Nephron progenitor cell (in vitro differentiated cells): ENCODE measurements around the gene AOC3.

Experiments used
- DNase-seq: peaks from one replicate; pipeline ENCODE4 v3.0.0; 2021
- H3K27ac Mint-ChIP-seq: 2 replicates; pipeline ENCODE4 v1.8.0; 2021; ENCODE audit warnings: mild to moderate bottlenecking, moderate library complexity, mixed read lengths
- H3K27me3 Mint-ChIP-seq: 2 replicates; pipeline ENCODE4 v1.8.0; 2021; ENCODE audit warnings: mild to moderate bottlenecking, low read depth, mixed read lengths; ENCODE audit not compliant: poor library complexity
- H3K36me3 Mint-ChIP-seq: 2 replicates; pipeline ENCODE4 v1.8.0; 2021; ENCODE audit warnings: low read depth, mixed read lengths
- H3K4me1 Mint-ChIP-seq: 2 replicates; pipeline ENCODE4 v1.8.0; 2021; ENCODE audit warnings: mixed read lengths
- H3K4me3 Mint-ChIP-seq: 2 replicates; pipeline ENCODE4 v1.8.0; 2021; ENCODE audit warnings: mild to moderate bottlenecking, moderate library complexity, mixed read lengths
- H3K9me3 Mint-ChIP-seq: 2 replicates; pipeline ENCODE4 v1.8.0; 2021; ENCODE audit warnings: mild to moderate bottlenecking, moderate library complexity, mixed read lengths
- CTCF ChIP-seq: fragments of 200-600 bp; sonication (generic); IDR thresholded peaks from 2 replicates; pipeline ENCODE4 v1.5.0; 2021; ENCODE audit warnings: antibody characterized with exemption

Gene AOC3

GRCh38 chr17:42841975-42842685 is 8.9 kb upstream of the AOC3 start:
- no peaks in the 10 kb centered on the region for H3K4me1 Mint-ChIP-seq
- no peak for TF ChIP-seq CTCF
- DNase-seq, result no peak
- peaks cover 41% of the 10 kb centered on the region for H3K36me3 Mint-ChIP-seq
- H3K4me3 Mint-ChIP-seq, result no peak overlapping the region
- H3K27me3 Mint-ChIP-seq, result no peaks in the 10 kb centered on the region
- no peaks in the 10 kb centered on the region for H3K9me3 Mint-ChIP-seq
- H3K27ac Mint-ChIP-seq, result no peak overlapping the region

GRCh38 chr17:42843358-42843934 is 7.6 kb upstream of the AOC3 start:
- H3K36me3 Mint-ChIP-seq, result peaks cover 33% of the 10 kb centered on the region
- DNase-seq, result peak; percentile 40
- no peak overlapping the region for H3K4me3 Mint-ChIP-seq
- no peaks in the 10 kb centered on the region for H3K9me3 Mint-ChIP-seq
- peak overlapping the region; percentile 13 for H3K27ac Mint-ChIP-seq
- H3K4me1 Mint-ChIP-seq, result no peaks in the 10 kb centered on the region
- peak; percentile 96 for TF ChIP-seq CTCF
- H3K27me3 Mint-ChIP-seq, result no peaks in the 10 kb centered on the region

- Mint-ChIP-seq H3K4me3 (no peak within 1 kb of the TSS), H3K9me3 (no peaks in the 10 kb centered on the region), H3K4me1 (peaks cover 2% of the 10 kb centered on the region), H3K27me3 (no peaks in the 10 kb centered on the region), H3K36me3 (peaks cover 25% of the 10 kb centered on the region), H3K27ac (peak within 1 kb of the TSS; percentile 57)
- DNase-seq, result no peak
- no peak for TF ChIP-seq CTCF
Observed at GRCh38 chr17:42844271-42844670, 6.7 kb upstream of the AOC3 start, which contains the start of gene AOC2. AOC2 (plus strand) TSS chr17:42844580; CDS start chr17:42844627, 47 bp downstream.

GRCh38 chr17:42844761-42845555 is 6.0 kb upstream of the AOC3 start:
- no peaks in the 10 kb centered on the region for H3K27me3 Mint-ChIP-seq
- peaks cover 9% of the 10 kb centered on the region for H3K4me1 Mint-ChIP-seq
- peaks cover 21% of the 10 kb centered on the region for H3K36me3 Mint-ChIP-seq
- DNase-seq, result no peak
- no peak overlapping the region for H3K4me3 Mint-ChIP-seq
- no peaks in the 10 kb centered on the region for H3K9me3 Mint-ChIP-seq
- H3K27ac Mint-ChIP-seq, result peak overlapping the region; percentile 57
- no peak for TF ChIP-seq CTCF

GRCh38 chr17:42845556-42845917 is 5.5 kb upstream of the AOC3 start:
- Mint-ChIP-seq H3K4me1 (peaks cover 15% of the 10 kb centered on the region), H3K27me3 (no peaks in the 10 kb centered on the region), H3K9me3 (no peaks in the 10 kb centered on the region), H3K4me3 (no peak overlapping the region), H3K36me3 (peaks cover 21% of the 10 kb centered on the region), H3K27ac (peak overlapping the region; percentile 57)
- no peak for DNase-seq
- no peak for TF ChIP-seq CTCF
